HG02852 (cell line): Measurements from ENCODE around the gene TRAPPC2B.
"Not testable (repeated sequence)": the region's sequence is repeated elsewhere in the genome, so short reads cannot be mapped to it uniquely, and the experiment has no call there.

Source experiments
- ATAC-seq: cut with Tn5 transposase; IDR thresholded peaks from one replicate; pipeline ENCODE4 v1.9.1; 2021; ENCODE audit warnings: mild to moderate bottlenecking, moderate library complexity; ENCODE audit not compliant: unreplicated experiment

The TRAPPC2B gene

DNA sequence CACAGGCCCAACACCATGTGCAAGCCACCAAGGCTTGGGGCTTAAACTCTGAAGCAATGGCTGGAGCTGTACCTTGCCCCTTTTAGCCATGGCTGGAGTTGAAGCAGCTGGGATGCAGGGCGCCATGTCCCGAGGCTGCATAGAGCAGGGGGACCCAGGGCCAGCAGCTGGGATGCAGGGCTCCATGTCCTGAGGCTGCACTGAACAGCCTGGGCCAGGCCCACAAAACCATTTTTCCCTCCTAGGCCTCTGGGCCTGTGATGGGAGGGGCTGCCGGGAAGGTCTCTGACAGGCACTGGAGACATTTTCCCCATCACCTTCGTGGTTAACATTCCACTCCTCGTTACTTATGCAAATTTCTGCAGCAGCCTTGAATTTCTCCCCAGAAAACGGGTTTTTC, 10.8 kb downstream of the TRAPPC2B start:
- ATAC-seq, result no peak

DNA sequence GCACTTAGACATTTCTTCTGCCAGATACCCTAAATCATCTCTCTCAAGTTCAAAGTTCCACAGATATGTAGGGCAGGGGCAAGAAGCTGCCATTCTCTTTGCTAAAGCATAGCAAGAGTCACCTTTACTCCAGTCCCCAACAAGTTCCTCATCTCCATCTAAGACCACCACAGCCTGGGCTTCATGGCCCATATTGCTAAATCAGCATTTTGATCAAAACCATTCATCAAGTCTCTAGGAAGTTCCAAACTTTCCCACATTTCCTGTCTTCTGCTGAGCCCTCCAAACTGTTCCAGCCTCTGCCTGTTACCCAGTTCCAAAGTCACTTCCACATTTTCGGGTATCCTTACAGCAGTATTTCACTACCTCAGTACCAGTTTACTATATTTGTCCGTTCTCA, 11.3 kb downstream of the TRAPPC2B start:
- ATAC-seq, result not testable (repeated sequence)

DNA sequence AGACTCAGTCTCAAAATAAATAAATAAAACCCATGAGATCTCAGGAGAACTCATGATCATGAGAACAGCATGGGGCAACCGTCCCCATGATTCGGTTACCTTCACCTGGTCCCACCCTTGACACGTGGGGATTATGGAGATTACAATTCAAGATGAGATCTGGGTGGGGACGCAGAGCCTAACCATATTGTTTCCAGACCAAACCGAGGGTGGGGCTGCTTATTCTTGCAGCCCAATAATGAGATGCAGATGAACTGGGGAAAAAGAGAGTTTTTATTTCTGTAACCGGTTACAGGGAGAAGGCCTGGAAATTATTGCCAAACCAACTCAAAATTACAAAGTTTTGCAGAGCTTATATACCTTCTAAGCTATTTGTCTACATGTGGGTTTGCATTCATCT, 12.8 kb downstream of the TRAPPC2B start:
- no peak for ATAC-seq

DNA sequence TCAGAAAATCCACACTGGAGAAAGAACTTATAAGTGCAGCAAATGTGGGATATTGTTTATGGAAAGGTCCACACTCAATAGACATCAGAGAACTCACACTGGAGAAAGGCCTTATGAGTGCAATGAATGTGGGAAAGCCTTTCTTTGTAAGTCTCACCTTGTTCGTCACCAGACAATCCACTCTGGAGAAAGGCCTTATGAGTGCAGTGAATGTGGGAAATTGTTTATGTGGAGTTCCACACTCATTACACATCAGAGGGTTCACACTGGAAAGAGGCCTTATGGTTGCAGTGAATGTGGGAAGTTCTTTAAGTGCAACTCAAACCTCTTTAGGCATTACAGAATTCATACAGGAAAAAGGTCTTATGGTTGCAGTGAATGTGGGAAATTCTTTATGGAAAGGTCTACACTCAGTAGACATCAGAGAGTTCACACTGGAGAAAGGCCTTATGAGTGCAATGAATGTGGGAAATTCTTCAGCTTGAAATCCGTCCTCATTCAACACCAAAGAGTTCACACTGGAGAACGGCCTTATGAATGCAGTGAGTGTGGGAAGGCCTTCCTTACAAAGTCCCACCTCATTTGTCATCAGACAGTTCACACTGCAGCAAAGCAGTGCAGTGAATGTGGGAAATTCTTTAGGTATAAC, 14.3 kb downstream of the TRAPPC2B start:
- no peak for ATAC-seq

DNA sequence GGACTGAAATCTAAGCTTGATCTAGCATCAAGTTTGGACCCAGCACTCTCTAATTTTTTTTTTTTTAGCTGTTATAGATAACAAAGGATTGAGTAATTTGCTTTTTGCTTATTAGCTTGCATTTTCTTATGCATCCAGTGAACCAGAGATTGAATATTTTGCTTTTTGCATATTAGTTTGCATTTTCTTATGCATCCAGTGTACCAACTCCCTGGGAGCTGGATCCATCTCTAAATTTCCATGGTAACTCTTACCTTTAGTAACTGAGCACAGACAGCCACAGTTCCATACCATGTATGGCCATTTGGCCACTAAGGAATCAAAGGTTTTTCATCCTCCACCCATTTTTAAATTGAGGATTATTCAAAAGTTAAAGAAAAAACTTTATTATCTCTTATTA, 17.6 kb downstream of the TRAPPC2B start:
- ATAC-seq, result no peak

DNA sequence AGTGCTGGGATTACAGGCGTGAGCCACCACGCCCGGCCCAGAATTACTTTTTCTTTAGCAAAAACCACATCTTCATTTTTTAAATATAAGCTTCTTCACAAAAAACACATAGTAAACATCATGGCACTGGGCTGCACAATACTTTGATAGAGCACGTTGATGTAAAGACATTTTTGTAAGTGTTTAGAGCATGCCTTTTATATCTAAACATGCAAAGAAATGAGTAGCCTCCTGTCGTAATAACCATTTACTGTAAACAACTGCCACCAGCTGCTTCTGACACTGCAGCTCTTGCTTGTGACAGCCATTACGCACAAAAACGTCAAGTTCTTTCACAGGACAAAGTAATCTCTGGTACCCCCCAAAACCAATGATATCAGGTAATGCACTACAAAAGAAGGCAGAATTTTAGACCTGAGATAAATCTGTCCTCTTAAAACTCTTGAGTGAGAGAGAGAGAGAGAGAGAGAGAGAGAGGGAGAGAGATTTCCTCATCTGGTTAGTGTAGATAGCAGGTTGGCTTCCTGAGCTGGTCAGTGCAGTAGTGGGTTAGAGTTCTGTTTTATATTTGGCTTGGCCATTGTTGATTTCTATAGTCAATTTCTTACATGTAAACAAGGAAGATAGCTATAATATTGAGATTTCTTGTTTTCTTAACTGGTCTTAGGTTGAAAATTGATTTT, 19.6 kb downstream of the TRAPPC2B start:
- ATAC-seq, result no peak

DNA sequence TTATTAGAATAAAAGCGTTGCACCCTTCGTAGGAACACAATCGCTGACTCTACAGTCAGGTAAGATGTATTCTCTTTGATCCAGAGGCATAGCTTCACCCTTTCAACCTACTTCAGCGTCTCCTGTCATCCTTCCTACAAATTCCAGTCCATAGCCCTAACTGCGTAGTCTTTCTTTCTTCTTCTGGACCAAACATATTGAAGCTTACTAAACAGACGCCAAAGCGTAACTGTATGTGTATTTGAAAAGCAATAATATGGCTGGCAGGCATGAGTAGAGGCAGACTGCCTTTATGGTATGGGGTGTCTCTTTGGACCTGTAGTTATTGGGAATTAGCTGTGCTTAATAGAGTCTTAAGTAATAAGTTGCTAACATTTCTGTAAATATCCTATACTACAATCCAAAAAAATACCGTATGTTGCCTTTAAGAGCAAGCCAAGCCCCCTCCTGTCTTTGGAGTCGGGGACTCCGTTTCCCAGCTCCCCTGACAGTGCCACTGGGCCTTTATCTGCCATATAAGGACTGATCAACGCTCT, 25.9 kb downstream of the TRAPPC2B start:
- ATAC-seq, result no peak

DNA sequence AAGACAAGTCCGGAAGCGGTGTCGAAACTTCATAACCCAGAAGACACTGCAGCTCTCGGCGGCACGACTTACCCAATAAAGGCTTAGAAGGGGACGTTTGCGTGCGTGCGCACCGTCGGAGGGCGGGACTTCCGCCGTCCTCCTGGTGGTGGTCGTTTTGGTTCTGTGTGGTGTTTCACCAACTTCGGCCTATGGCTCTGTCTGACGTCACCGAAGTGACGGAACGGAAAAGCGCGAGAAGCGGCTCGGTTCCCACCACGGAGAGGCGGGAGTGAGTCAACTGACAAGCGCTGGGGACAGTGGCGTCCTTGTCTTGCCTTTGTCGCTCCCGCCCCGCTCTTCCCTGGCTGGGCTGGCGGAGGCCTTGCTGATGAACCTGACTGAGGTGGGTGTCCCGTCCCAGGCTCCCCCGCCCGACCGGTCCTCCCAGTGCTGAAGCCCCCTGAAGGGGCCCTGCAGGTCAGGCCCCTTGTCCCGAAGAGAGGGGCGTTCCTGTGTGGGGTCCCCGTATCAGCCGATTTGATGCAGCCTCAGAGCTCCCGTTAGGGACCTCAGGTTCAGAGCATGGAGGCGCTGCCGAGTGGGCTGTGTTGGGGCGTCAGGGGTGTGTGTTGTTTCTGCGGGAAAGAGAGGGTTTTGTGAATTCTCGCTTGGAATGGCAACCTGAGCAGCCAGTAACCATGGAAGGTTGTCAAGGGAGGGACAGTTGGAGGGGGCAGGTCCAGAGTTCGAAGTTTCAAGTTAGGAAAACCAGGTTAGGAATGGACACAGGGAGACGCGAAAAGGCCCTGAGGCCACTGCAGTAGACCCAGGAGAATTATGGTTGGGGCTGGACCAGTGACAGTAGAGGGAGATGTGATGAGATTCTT, 26.6 kb downstream of the TRAPPC2B start, which contains the start of gene ZNF548:
Gene ZNF548, plus strand, starts transcription at position 125 of the 869 bp plus-strand sequence. Its CDS starts 246 bp downstream, at position 371.
- peak; percentile 98 for ATAC-seq

DNA sequence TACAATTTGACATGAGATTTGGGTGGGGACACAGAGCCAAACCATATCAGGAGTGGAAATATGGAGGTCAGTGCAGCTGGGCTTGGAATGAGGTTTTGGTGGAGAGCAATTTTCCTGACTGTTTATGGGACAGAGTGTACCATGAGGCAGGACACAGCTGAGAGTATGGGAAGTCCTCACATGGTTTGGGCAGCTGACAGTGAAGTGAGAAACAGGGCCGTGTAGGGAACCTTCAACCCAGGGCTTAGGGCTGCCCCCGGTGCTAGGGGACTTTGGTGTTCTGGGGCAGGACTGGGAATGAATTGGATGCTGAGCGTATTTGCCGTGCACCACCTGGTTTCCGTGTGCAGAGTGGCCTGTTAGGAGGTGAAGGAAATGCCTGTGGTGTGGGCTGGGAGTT, 32.4 kb downstream of the TRAPPC2B start:
- no peak for ATAC-seq

DNA sequence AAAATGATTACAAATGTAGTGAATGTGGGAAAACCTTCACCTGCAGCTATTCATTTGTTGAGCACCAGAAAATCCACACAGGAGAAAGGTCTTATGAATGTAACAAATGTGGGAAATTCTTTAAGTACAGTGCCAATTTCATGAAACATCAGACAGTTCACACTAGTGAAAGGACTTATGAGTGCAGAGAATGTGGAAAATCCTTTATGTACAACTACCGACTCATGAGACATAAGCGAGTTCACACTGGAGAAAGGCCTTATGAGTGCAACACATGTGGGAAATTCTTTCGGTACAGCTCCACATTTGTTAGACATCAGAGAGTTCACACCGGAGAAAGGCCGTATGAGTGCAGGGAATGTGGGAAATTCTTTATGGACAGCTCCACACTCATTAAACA, 35.5 kb downstream of the TRAPPC2B start:
- ATAC-seq, result no peak

DNA sequence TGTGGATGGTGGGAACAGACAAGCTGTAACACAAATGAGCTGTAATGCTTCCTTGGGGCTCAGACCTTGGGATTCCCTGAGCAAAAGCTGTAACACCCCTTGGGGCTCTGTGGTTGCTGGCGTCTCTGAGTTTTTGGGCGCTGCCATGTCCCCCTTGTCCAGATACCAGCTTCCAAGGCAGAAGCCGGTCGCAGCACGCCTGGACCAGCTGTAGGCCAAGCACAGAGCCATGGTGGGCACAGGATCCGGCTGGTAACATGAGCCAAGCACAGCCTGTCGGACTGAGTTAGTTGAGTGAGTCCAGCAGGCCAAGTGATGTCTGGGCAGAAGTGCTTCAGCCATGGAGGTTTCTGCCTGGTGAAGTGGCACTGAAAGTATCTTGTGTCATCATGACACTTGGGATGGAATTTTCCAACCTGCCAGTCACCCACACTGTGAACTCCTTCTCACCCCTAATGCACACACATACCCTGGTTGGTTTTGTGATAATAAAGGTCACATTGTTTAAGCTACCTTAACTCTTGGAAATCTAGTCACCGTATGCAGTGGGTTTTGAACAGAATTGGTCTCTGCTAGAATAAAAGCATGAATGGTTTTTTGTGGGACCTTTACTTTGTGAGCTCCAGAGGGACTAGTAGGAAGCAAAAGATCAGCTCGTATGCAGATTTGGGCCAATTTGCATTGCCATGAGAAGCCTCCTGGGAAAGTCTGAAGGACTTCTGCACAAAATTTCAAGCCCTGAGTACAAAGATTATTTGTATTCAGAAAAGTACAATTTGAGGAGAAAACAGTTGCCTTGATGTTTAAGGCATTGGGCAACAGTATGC, 40.6 kb downstream of the TRAPPC2B start:
- ATAC-seq, result no peak

DNA sequence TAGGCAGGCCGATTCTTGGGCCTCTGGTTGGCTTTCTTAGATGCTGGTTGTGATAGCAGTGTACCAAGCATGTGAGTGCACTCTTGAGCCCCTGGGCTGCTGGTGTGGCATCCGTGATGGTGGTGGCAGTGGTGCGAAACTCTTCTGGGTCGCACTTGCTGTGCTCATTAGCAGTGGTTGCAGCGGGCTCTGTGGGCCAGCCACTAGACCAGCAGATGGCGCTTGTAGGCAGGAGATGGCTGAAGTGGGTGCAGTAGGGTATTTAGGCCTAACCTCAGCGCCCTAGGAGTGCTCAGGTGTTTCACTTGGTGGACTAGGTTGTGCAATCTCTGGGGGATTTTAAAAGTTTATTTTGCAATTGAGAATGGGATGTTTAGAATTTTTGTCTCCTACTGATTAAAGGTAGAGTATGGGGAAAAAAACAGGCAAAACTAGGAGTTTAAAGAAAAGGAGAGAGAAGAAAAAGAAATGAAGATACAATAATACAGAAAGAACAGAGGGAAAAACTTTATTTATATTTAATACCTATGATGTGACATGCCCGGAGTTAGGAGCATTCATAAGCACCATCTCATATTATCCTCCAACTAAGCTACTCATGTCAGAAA, 43.3 kb downstream of the TRAPPC2B start:
- ATAC-seq, result peak; percentile 43

DNA sequence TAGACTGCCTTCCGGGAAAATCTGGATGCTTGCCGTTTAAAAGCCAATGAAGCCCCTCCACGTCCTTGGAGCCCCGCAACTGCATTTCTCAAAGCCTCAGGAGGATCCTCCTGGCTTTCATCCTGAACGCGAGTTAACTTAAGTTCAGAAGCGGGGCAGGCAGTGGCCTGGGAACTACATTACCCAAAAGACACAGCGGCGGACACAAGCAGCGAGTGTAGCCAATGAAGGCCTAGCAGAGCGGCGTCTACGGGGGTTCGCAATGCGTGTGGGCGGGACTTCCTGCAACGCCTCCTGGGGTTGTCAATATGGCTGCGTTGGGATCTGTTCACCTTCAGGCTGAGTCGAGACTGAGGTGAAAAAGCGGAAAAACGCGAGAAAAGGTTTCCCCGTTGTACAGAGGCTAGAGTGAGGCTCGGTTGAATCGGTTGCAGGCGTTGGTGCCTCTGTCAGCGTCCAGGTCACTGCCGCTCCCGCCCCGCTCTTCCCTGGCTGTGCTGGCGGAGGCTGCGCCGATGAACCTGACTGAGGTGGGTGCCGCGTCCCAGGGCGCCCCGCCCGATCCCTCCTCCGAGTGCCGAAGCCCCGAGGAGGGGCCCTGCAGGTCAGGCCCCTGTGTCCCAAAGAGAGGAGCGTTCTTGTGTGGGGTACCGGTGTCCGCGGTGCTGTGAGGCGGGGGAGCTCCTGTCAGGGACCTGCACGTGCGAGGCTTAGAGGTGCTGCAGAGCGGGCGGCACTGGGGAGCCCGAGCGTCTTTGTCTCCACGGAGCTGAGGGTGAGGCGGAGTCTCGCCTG, 47.7 kb downstream of the TRAPPC2B start, which contains the start of gene ZNF17:
Gene ZNF17, plus strand, starts transcription at position 285 of the 795 bp plus-strand sequence. CDS start 2,455 bp downstream, outside the sequence.
- peak; percentile 99 for ATAC-seq
